ENCODE data around the gene RAB9A.
A peak's percentile ranks its signal among the peaks of the same experiment; 100 is the strongest.
"Not testable (repeated sequence)": the region's sequence is repeated elsewhere in the genome, so short reads cannot be mapped to it uniquely, and the experiment has no call there.

RAB9A gene

DNA sequence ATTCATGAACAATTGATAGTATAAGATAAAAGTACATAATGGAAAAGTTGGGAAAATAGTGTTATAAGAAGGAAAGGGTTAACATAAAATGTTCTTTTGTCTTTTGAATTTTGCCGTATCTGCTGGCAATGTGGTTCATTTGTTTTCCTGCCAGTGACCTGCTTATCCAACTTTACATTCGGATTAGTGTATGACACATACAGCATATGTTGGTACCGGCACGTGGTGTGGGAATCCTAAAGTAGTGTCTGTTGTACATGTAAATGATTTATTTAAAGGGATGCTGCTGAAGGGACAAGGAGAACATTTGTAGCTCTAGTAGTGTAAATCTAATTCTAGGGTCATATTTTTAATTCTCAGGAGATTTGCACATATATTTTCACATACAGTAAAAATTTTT lies 11.5 kb downstream of the RAB9A start:
- DNase-seq (ENCODE audit: low read depth in 2 of 2): no peak

GRCh38 chrX:13702111-13702789 lies 13.3 kb downstream of the RAB9A start:
- no peak for DNase-seq (ENCODE audit: low read depth in 2 of 2)

- no peak for DNase-seq (ENCODE audit: low read depth in 2 of 2)
Measured at GRCh38 chrX:13703135-13703534, 14.2 kb downstream of the RAB9A start.

- DNase-seq (ENCODE audit: low read depth in 2 of 2): no peak
Measured at GRCh38 chrX:13703589-13703988, 14.7 kb downstream of the RAB9A start.

GRCh38 chrX:13711141-13711540 lies 22.2 kb downstream of the RAB9A start:
- no peak for DNase-seq (ENCODE audit: low read depth in 2 of 2)

- no peak for DNase-seq (ENCODE audit: low read depth in 2 of 2)
Measured at GRCh38 chrX:13716455-13716854, 27.5 kb downstream of the RAB9A start.

DNA sequence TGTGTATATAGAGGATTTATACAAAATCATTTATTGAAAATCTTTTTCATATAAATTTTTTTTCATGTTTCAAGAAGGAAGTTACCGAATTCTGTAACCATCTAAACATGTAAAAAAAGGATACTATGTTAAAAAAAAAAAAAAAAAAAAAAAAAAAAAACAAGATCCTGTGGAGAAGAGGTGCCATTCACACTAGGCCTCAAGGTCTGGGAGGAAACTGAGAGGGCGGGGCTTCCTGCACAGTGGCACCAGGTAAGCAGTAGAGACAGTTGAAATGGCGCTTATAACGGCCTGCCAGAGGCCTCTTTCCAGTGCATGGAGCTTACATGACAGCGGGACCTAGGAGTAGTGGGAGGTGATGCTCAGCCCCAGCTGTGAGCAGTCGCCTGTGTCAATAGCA lies 28.0 kb downstream of the RAB9A start:
- DNase-seq (ENCODE audit: low read depth in 2 of 2): no peak

GRCh38 chrX:13717700-13718472 lies 29.0 kb downstream of the RAB9A start:
- no peak for DNase-seq (ENCODE audit: low read depth in 2 of 2)

DNA sequence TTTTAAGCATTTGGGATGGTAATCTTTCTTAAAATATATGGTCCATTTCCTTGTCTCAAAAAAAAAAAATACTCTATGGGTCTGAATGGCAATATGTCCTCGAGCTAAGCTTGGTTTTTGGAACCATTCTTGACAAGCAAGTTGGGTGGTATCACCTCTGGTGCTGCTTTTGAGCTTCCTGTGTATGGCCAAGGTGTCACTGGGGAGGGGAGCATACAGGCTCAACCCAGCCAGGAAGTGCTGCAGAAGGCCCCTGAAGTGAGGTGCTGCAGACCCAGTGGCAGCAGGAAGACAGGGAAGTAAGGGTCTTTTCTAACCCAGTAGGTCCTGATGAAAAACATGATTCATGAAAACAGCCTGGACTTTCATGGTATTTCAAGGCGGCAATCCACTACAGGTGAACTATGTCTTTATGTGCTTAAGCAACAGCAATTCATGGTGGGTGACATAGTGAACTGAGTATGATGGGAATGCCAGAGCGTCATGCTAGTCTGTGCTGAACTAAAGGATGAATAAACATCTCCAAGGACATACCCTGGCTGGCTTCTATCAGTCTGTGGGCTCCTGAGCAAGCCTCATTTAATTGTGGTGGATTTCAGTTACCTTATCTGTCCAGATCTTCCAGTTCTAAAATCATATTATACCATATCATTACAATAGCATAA lies 30.4 kb downstream of the RAB9A start:
- no peak for DNase-seq (ENCODE audit: low read depth in 2 of 2)

DNA sequence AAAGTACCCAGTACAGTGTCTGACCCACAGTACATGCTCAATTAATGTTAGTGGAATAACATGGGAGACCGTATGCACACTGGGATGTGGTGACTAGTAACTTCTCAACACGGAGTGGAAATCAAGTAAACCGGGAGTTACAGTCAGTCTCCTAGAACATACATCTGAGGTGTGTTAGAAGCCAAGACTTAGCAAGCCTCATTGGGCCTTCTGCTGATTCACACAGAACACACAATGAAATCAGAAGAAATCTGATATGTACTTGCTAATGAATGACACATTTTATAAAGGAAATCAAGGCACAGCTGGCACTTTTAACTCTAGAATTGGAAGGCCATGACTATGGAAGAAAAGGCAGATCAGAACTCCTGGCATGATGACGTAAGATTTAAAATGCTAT lies 32.4 kb downstream of the RAB9A start:
- DNase-seq (ENCODE audit: low read depth in 2 of 2): no peak

GRCh38 chrX:13721819-13722519 lies 33.0 kb downstream of the RAB9A start:
- DNase-seq (ENCODE audit: low read depth in 2 of 2): no peak

DNA sequence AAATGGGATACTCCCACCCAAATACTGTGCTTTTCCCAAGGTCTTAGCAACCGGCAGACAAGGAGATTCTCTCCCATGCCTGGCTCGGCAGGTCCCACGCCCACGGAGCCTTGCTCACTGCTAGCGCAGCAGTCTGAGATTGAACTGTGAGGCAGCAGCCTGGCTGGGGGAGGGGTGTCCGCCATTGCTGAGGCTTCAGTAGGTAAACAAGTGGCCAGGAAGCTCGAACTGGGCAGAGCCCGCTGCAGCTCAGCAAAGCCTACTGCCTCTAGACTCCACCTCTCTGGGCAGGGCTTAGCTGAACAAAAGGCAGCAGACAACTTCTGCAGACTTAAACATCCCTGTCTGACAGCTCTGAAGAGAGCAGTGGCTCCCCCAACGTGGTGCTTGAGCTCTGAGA lies 36.0 kb downstream of the RAB9A start:
- DNase-seq (ENCODE audit: low read depth in 2 of 2): not testable (repeated sequence)

- DNase-seq (ENCODE audit: low read depth in 2 of 2): not testable (repeated sequence)
Measured at GRCh38 chrX:13726583-13726982, 37.7 kb downstream of the RAB9A start.

- DNase-seq (ENCODE audit: low read depth in 2 of 2): not testable (repeated sequence)
Measured at GRCh38 chrX:13730523-13730922, 41.6 kb downstream of the RAB9A start.

DNA sequence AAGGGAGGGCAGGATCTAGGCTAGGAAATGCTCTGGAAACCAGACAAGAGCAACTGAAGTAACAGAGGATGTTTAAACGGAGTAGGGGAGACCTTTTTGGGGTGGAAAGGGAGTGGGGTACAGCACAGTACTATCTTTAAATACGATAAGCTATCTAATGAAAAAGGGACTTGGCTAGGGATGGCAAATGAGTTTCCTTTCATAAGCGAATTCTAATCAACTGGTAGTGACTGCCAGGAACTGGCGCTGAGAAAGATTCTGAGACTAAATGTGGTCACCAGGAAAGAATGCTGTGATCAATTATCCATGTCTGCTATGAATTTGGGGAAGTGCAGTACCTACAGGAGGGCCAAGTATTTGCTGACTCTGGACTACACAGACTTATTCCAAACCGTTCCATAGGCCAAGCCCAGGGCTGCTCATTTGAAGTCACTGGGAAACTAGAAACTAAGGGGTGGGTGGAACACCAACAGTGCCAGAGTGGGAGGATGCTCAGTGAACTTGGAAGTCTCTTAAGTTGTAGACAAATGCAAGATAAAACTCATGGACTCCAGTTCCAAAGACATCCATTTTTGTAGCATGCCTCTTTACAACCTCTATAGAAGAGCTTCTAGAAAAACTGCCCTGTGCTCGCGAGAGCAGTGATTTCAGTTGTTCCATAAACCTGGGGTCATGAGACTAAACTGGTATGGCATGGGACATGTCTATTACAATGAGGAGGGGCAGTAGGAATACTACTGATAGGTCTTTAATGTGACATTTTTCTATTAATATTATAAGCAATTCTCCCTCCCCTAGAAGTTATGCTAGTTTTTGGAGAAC lies 43.5 kb downstream of the RAB9A start:
- no peak for DNase-seq (ENCODE audit: low read depth in 2 of 2)

GRCh38 chrX:13733506-13733905 lies 44.6 kb downstream of the RAB9A start:
- no peak for DNase-seq (ENCODE audit: low read depth in 2 of 2)

- DNase-seq (ENCODE audit: low read depth in 2 of 2): peak; percentile 79 to 84
Measured at GRCh38 chrX:13734278-13735172, 45.6 kb downstream of the RAB9A start, which contains the start of the genes OFD1 and TRAPPC2. Gene OFD1 (plus strand): TSS chrX:13734748. CDS start chrX:13735072, 324 bp downstream. Gene TRAPPC2 (minus strand): TSS chrX:13734620. CDS start chrX:13719963, 14,657 bp downstream.

- no peak for DNase-seq (ENCODE audit: low read depth in 2 of 2)
Measured at GRCh38 chrX:13741695-13742094, 52.8 kb downstream of the RAB9A start.

- no peak for DNase-seq (ENCODE audit: low read depth in 2 of 2)
Measured at GRCh38 chrX:13742397-13743176, 53.7 kb downstream of the RAB9A start.
